HL-60/S4 (cell line): ENCODE data around the gene GALNT10.

ENCODE experiments used
- in situ Hi-C: fragments of 300-500 bp; cut with MboI; formaldehyde crosslinking; loops from 2 replicates; pipeline ENCODE4 v1.14.3; 2022; ENCODE audit warnings: low sequenced_read_pairs

GALNT10 gene

GRCh38 chr5:154395407-154396106 lies 205.0 kb downstream of the GALNT10 start:
- in situ Hi-C loops, result no loop called here

GRCh38 chr5:154396128-154396527 lies 205.6 kb downstream of the GALNT10 start:
- in situ Hi-C loops, result no loop called here

GRCh38 chr5:154397652-154398406 lies 207.3 kb downstream of the GALNT10 start:
- in situ Hi-C loops, result no loop called here

- in situ Hi-C loops, result loop anchor here (10.0 kb wide), 1 partner anchor 326 kb away; no protein-coding TSS in a partner anchor
Measured at GRCh38 chr5:154400678-154401077, 210.1 kb downstream of the GALNT10 start.

- in situ Hi-C loops, result loop anchor here (10.0 kb wide), 1 partner anchor 327 kb away; no protein-coding TSS in a partner anchor
Measured at GRCh38 chr5:154401355-154401754, 210.8 kb downstream of the GALNT10 start.

GRCh38 chr5:154401931-154402330 lies 211.4 kb downstream of the GALNT10 start:
- in situ Hi-C loops, result loop anchor here (10.0 kb wide), 1 partner anchor 327 kb away; no protein-coding TSS in a partner anchor

GRCh38 chr5:154402611-154403010 lies 212.1 kb downstream of the GALNT10 start:
- in situ Hi-C loops, result loop anchor here (10.0 kb wide), 1 partner anchor 328 kb away; no protein-coding TSS in a partner anchor

GRCh38 chr5:154403234-154403633 lies 212.7 kb downstream of the GALNT10 start:
- in situ Hi-C loops, result loop anchor here (10.0 kb wide), 1 partner anchor 328 kb away; no protein-coding TSS in a partner anchor

- in situ Hi-C loops, result loop anchor here (10.0 kb wide), 1 partner anchor 329 kb away; no protein-coding TSS in a partner anchor
Measured at GRCh38 chr5:154403776-154404387, 213.3 kb downstream of the GALNT10 start.

GRCh38 chr5:154405078-154405792 lies 214.7 kb downstream of the GALNT10 start:
- in situ Hi-C loops, result loop anchor here (10.0 kb wide), 1 partner anchor 330 kb away; no protein-coding TSS in a partner anchor

GRCh38 chr5:154406231-154406630 lies 215.7 kb downstream of the GALNT10 start:
- in situ Hi-C loops, result loop anchor here (10.0 kb wide), 1 partner anchor 331 kb away; no protein-coding TSS in a partner anchor

- in situ Hi-C loops, result loop anchor here (10.0 kb wide), 1 partner anchor 332 kb away; no protein-coding TSS in a partner anchor
Measured at GRCh38 chr5:154406826-154407225, 216.3 kb downstream of the GALNT10 start.

- in situ Hi-C loops, result loop anchor here (10.0 kb wide), 1 partner anchor 334 kb away; no protein-coding TSS in a partner anchor
Measured at GRCh38 chr5:154408811-154409210, 218.3 kb downstream of the GALNT10 start.

- in situ Hi-C loops, result loop anchor here (10.0 kb wide), 1 partner anchor 335 kb away; no protein-coding TSS in a partner anchor
Measured at GRCh38 chr5:154409230-154409840, 218.8 kb downstream of the GALNT10 start.

- in situ Hi-C loops, result no loop called here
Measured at GRCh38 chr5:154410008-154410407, 219.5 kb downstream of the GALNT10 start.

- in situ Hi-C loops, result no loop called here
Measured at GRCh38 chr5:154410786-154411185, 220.3 kb downstream of the GALNT10 start.

GRCh38 chr5:154411338-154411737 lies 220.8 kb downstream of the GALNT10 start:
- in situ Hi-C loops, result no loop called here

GRCh38 chr5:154412316-154412715 lies 221.8 kb downstream of the GALNT10 start:
- in situ Hi-C loops, result no loop called here

- in situ Hi-C loops, result no loop called here
Measured at GRCh38 chr5:154412925-154413324, 222.4 kb downstream of the GALNT10 start.

GRCh38 chr5:154415114-154415513 lies 224.6 kb downstream of the GALNT10 start:
- in situ Hi-C loops, result no loop called here
